HepG2 (cell line): ENCODE data around the gene SPRTN. TPM values are rescaled to one million over a fixed set of nuclear protein-coding genes. Genes with fewer than 3 reads are reported as not detected.

Experiments
- FOXM1 ChIP-seq: sonication (generic); formaldehyde crosslinking; IDR thresholded peaks from 2 replicates; pipeline ENCODE4 v1.5.0; 2020; ENCODE audit warnings: missing genetic modification reagents
- GABPB1 ChIP-seq: IDR thresholded peaks from 2 replicates; pipeline ENCODE4 v1.6.1; 2016; ENCODE audit warnings: mild to moderate bottlenecking, missing genetic modification reagents, moderate library complexity, missing compliant biosample characterization
- KDM4B ChIP-seq: sonication (generic); formaldehyde crosslinking; IDR thresholded peaks from 2 replicates; pipeline ENCODE4 v1.4.0; 2020; ENCODE audit warnings: missing genetic modification reagents
- KLF12 ChIP-seq: sonication (generic); formaldehyde crosslinking; IDR thresholded peaks from 2 replicates; pipeline ENCODE4 v1.4.0; 2020; ENCODE audit warnings: missing genetic modification reagents, borderline replicate concordance
- MLLT10 ChIP-seq: sonication (generic); formaldehyde crosslinking; IDR thresholded peaks from 2 replicates; pipeline ENCODE4 v1.4.0; 2020; ENCODE audit warnings: missing genetic modification reagents
- ZFX ChIP-seq: sonication (generic); formaldehyde crosslinking; IDR thresholded peaks from 2 replicates; pipeline ENCODE4 v1.4.0; 2020; ENCODE audit warnings: mild to moderate bottlenecking, low read depth, missing genetic modification reagents, moderate library complexity
- ZNF136 ChIP-seq: sonication (generic); formaldehyde crosslinking; IDR thresholded peaks from 2 replicates; pipeline ENCODE4 v1.8.1; 2022; ENCODE audit warnings: low read depth, mild to moderate bottlenecking, moderate library complexity, missing genetic modification reagents
- ZNF256 ChIP-seq: sonication (generic); formaldehyde crosslinking; conservative IDR thresholded peaks from 2 replicates; pipeline ENCODE4 v1.4.0; 2020; ENCODE audit warnings: missing genetic modification reagents
- ZNF816 ChIP-seq: sonication (generic); formaldehyde crosslinking; IDR thresholded peaks from 2 replicates; pipeline ENCODE4 v1.8.0; 2022; ENCODE audit warnings: missing genetic modification reagents, mild to moderate bottlenecking, borderline replicate concordance
- polyA plus RNA-seq, 8 experiments: library from polyadenylated mRNA; depleted of rRNA in 3 of 8; stranded (reverse) in 7 of 8; unstranded in 1 of 8; fragments of >200 nt; fragmentation: Illumina TruSeq in 4 of 8; extraction: Trizol in 4 of 8; gene quantifications; 2 replicates each; pipeline versions ENCODE4 v1.2.1 to v1.2.3, GENCODE V29; 2011 to 2016; ENCODE audit warnings: low read depth in 4 of 8, missing spikeins in 1 of 8, mixed read lengths in 1 of 8; ENCODE audit not compliant: insufficient read depth in 1 of 8
- total RNA-seq, 5 experiments: library from RNA; depleted of rRNA; stranded (reverse); fragments of >200 nt; fragmentation: Illumina TruSeq; extraction: Trizol; gene quantifications; 2 replicates each; pipeline ENCODE4 v1.2.3, GENCODE V29; 2016; ENCODE audit warnings: low read depth in 1 of 5
- TF ChIP-seq, protein P1 (sequence below): sonication (generic); formaldehyde crosslinking; IDR thresholded peaks from 2 replicates; pipeline ENCODE4 v1.8.1; 2023; ENCODE audit warnings: mild to moderate bottlenecking, inconsistent platforms, moderate library complexity, missing genetic modification reagents, borderline replicate concordance
- TF ChIP-seq, protein P2 (sequence below): sonication (generic); formaldehyde crosslinking; IDR thresholded peaks from one replicate; pipeline ENCODE4 v1.5.1; 2020; ENCODE audit warnings: mild to moderate bottlenecking, missing genetic modification reagents; ENCODE audit errors: not compliant biosample characterization

The SPRTN gene
- total and polyA plus RNA-seq, 2 of the 13 experiments (the other 11 are each of a cell fraction or from before 2014, with no cell fraction given): 4.2 to 15.2 TPM

DNA sequence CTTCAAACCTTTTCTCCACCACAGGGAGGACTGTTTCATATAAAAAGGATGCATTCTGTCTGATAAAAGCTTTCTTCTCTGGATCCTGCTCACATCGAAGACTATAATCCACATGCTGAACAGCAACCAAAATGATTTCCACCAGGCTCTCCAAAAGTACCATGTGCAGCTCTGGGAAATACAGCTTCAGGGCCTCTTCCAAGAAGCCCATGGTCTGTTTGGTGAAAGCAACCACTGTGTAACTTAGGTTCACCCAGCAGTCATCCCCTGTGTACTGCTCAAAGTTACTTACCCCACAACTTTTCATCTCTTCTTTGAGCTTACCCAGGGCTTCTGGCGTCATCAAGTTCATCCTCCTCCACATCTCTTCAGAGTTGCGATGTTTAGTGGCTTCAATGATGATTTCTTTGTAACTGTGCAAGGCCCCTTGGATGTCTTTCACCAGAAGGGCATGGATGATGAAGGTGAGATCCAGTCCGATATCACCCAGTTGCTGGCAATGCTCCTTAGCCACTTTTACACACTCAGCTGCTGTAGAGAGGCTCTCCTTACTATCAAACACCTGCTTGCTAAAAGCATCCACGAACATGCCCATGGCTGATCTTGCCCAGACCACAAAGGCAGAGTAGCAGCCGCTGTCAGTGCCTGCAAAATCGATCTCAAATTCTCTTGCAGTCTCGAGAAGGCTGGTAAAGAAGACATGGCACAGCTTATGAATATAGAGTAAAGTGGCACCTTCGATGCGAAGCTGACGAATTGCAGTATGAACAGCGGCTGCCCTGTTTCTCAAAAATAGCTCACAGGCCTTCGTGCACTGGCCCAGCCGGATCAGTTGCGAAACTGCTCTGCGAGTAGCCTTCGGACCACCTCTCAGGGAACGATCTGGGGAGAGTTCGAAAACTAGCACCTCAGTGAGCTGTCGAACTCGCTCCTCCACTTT, 2.2 kb upstream of the SPRTN start (continued):
- TF ChIP-seq, protein P1, sequence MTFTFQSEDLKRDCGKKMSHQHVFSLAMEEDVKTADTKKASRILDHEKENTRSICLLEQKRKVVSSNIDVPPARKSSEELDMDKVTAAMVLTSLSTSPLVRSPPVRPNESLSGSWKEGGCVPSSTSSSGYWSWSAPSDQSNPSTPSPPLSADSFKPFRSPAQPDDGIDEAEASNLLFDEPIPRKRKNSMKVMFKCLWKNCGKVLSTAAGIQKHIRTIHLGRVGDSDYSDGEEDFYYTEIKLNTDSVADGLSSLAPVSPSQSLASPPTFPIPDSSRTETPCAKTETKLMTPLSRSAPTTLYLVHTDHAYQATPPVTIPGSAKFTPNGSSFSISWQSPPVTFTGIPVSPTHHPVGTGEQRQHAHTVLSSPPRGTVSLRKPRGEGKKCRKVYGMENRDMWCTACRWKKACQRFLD: no peak
- TF ChIP-seq, protein P2, sequence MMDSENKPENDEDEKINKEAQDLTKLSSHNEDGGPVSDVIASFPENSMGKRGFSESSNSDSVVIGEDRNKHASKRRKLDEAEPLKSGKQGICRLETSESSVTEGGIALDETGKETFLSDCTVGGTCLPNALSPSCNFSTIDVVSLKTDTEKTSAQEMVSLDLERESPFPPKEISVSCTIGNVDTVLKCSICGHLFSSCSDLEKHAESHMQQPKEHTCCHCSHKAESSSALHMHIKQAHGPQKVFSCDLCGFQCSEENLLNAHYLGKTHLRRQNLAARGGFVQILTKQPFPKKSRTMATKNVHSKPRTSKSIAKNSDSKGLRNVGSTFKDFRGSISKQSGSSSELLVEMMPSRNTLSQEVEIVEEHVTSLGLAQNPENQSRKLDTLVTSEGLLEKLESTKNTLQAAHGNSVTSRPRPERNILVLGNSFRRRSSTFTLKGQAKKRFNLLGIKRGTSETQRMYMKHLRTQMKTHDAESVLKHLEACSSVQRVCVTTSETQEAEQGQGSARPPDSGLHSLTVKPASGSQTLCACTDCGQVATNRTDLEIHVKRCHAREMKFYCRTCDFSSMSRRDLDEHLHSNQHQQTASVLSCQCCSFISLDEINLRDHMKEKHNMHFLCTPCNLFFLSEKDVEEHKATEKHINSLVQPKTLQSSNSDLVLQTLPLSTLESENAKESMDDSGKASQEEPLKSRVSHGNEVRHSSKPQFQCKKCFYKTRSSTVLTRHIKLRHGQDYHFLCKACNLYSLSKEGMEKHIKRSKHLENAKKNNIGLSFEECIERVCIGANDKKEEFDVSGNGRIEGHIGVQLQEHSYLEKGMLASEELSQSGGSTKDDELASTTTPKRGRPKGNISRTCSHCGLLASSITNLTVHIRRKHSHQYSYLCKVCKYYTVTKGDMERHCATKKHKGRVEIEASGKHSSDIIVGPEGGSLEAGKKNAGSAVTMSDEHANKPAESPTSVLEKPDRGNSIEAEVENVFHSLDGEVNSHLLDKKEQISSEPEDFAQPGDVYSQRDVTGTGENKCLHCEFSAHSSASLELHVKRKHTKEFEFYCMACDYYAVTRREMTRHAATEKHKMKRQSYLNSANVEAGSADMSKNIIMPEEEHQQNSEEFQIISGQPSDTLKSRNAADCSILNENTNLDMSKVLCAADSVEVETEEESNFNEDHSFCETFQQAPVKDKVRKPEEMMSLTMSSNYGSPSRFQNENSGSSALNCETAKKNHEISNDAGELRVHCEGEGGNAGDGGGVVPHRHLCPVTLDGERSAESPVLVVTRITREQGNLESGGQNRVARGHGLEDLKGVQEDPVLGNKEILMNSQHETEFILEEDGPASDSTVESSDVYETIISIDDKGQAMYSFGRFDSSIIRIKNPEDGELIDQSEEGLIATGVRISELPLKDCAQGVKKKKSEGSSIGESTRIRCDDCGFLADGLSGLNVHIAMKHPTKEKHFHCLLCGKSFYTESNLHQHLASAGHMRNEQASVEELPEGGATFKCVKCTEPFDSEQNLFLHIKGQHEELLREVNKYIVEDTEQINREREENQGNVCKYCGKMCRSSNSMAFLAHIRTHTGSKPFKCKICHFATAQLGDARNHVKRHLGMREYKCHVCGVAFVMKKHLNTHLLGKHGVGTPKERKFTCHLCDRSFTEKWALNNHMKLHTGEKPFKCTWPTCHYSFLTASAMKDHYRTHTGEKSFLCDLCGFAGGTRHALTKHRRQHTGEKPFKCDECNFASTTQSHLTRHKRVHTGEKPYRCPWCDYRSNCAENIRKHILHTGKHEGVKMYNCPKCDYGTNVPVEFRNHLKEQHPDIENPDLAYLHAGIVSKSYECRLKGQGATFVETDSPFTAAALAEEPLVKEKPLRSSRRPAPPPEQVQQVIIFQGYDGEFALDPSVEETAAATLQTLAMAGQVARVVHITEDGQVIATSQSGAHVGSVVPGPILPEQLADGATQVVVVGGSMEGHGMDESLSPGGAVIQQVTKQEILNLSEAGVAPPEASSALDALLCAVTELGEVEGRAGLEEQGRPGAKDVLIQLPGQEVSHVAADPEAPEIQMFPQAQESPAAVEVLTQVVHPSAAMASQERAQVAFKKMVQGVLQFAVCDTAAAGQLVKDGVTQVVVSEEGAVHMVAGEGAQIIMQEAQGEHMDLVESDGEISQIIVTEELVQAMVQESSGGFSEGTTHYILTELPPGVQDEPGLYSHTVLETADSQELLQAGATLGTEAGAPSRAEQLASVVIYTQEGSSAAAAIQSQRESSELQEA (CRISPR knock-in tag): no peak
- TF ChIP-seq ZNF136 (CRISPR knock-in tag) (0 out of 2 replicates have a peak, but pooled peaks have one; percentile 41), MLLT10 (CRISPR knock-in tag) (no peak), ZNF816 (no peak), ZFX (CRISPR knock-in tag) (0 out of 2 replicates have a peak, but pooled peaks have one; percentile 31), KDM4B (CRISPR knock-in tag) (no peak), GABPB1 (CRISPR knock-in tag) (no peak; the same call in 1 of the 2 replicates), FOXM1 (no peak), KLF12 (no peak), ZNF256 (CRISPR knock-in tag) (peak; percentile 99)
